ENCODE results near the gene ZNF724.
"Not testable (repeated sequence)": the region's sequence is repeated elsewhere in the genome, so short reads cannot be mapped to it uniquely, and the experiment has no call there.

Gene ZNF724

DNA sequence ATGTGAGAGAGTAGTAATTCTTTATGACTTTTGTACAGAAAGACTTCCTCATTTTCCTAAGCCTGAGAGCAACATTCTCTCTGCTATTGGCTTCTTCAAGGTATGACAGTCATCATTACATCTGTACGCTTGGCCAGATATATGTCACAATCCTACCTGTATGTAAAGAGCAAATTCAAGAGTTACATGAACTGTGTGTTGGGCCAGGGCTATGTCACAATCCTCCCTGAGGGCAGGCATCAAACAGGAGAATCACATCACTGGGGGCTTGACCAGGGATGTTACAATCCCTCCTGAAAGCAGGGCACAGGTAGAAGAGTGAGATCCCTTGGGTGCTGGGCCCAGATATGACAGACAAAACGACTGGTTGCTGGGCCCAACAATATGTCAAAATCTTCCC lies 9.8 kb upstream of the ZNF724 start:
- Histone ChIP-seq H3K9me3 (ENCODE audit: insufficient read depth, low read length) (no peaks in the 10 kb centered on the region), H3K4me2 (ENCODE audit: low read depth, low read length, poor library complexity, severe bottlenecking) (no peak overlapping the region), H3K27me3 (ENCODE audit: low read length) (no peaks in the 10 kb centered on the region), H3K9me2 (replicated peaks; ENCODE audit: insufficient read depth, low read length) (no peaks in the 10 kb centered on the region), H3K9ac (ENCODE audit: low read length) (no peak overlapping the region), H3K27ac (ENCODE audit: low read depth, low read length) (no peak overlapping the region), H3K36me3 (ENCODE audit: low read length) (no peaks in the 10 kb centered on the region), H3K79me2 (ENCODE audit: insufficient read depth, low read length) (no peaks in the 10 kb centered on the region), H3F3A (ENCODE audit: insufficient read depth) (no peaks in the 10 kb centered on the region), H2AFZ (ENCODE audit: low read depth, low read length, severe bottlenecking) (no peak overlapping the region), H4K20me1 (ENCODE audit: low read depth, low read length) (no peaks in the 10 kb centered on the region), H3K4me3 (ENCODE audit: insufficient read depth, low read length, poor library complexity, severe bottlenecking) (no peak overlapping the region)
- no peak for TF ChIP-seq EZH2phosphoT487 (conservative IDR thresholded peaks at IDR 0.05; ENCODE audit: low read length)
- TF ChIP-seq, protein P1, sequence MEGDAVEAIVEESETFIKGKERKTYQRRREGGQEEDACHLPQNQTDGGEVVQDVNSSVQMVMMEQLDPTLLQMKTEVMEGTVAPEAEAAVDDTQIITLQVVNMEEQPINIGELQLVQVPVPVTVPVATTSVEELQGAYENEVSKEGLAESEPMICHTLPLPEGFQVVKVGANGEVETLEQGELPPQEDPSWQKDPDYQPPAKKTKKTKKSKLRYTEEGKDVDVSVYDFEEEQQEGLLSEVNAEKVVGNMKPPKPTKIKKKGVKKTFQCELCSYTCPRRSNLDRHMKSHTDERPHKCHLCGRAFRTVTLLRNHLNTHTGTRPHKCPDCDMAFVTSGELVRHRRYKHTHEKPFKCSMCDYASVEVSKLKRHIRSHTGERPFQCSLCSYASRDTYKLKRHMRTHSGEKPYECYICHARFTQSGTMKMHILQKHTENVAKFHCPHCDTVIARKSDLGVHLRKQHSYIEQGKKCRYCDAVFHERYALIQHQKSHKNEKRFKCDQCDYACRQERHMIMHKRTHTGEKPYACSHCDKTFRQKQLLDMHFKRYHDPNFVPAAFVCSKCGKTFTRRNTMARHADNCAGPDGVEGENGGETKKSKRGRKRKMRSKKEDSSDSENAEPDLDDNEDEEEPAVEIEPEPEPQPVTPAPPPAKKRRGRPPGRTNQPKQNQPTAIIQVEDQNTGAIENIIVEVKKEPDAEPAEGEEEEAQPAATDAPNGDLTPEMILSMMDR (IDR thresholded peaks at IDR 0.05; ENCODE audit: insufficient read depth, low read length, poor library complexity, severe bottlenecking) = no peak

- peaks cover 12% of the 10 kb centered on the region; the same call in 1 of the 2 replicates for H3F3A ChIP-seq (ENCODE audit: insufficient read depth)
- no peaks in the 10 kb centered on the region for H4K20me1 ChIP-seq (ENCODE audit: low read depth, low read length)
- no peak overlapping the region for H3K4me3 ChIP-seq (ENCODE audit: insufficient read depth, low read length, poor library complexity, severe bottlenecking)
- H3K4me2 ChIP-seq (ENCODE audit: low read depth, low read length, poor library complexity, severe bottlenecking) = no peak overlapping the region
- H3K9ac ChIP-seq (ENCODE audit: low read length) = no peak overlapping the region
- H3K27ac ChIP-seq (ENCODE audit: low read depth, low read length) = no peak overlapping the region
- H3K9me3 ChIP-seq (ENCODE audit: insufficient read depth, low read length) = no peaks in the 10 kb centered on the region
- no peak overlapping the region for H2AFZ ChIP-seq (ENCODE audit: low read depth, low read length, severe bottlenecking)
- H3K36me3 ChIP-seq (ENCODE audit: low read length) = no peaks in the 10 kb centered on the region
- TF ChIP-seq EZH2phosphoT487 (conservative IDR thresholded peaks at IDR 0.05; ENCODE audit: low read length) = no peak
- TF ChIP-seq, protein P1 (IDR thresholded peaks at IDR 0.05; ENCODE audit: insufficient read depth, low read length, poor library complexity, severe bottlenecking) = no peak
- no peaks in the 10 kb centered on the region for H3K79me2 ChIP-seq (ENCODE audit: insufficient read depth, low read length)
- no peaks in the 10 kb centered on the region for H3K9me2 ChIP-seq (replicated peaks; ENCODE audit: insufficient read depth, low read length)
- no peaks in the 10 kb centered on the region for H3K27me3 ChIP-seq (ENCODE audit: low read length)
Measured at GRCh38 chr19:23255700-23256099, 5.5 kb upstream of the ZNF724 start.

DNA sequence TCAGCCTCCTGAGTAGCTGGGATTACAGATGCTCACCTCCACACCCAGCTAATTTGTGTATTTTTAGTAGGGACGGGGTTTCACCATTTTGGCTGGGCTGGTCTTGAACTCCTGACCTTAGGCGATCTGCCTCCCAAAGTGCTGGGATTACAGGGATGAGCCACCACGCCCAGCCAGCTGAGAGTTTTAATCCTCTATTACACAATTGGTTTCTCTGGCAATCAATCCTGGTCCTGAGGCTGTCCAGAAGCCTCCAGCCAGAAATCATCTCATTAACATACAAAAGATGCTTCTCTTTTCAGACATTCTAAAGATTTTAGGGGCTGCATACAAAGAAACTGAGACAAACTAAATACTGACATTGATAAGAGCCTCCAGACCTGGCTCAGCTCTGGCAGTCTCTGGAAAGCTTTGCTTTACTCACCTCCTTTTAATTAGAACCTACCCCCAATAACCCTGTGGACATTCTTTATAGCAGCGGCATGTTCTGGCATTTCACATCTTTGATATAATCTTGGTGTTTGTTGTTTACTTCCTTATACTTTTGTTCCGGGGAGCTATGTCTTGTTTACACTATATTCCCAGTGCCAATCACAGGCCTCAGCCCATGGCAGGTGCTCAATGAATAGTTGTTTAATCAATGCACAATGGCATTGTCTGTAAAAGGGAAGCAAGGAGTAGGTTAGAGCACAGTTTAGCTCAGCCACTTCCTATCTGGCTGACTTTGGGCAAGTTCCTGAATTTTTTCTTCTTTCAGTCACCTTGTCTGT lies 4.1 kb upstream of the ZNF724 start:
- TF ChIP-seq, protein P1 (IDR thresholded peaks at IDR 0.05; ENCODE audit: insufficient read depth, low read length, poor library complexity, severe bottlenecking) = no peak
- Histone ChIP-seq H3K9me3 (ENCODE audit: insufficient read depth, low read length) (no peaks in the 10 kb centered on the region), H4K20me1 (ENCODE audit: low read depth, low read length) (no peaks in the 10 kb centered on the region), H3K27ac (ENCODE audit: low read depth, low read length) (no peak overlapping the region), H3F3A (ENCODE audit: insufficient read depth) (peaks cover 12% of the 10 kb centered on the region; the same call in 1 of the 2 replicates), H3K4me3 (ENCODE audit: insufficient read depth, low read length, poor library complexity, severe bottlenecking) (no peak overlapping the region), H2AFZ (ENCODE audit: low read depth, low read length, severe bottlenecking) (no peak overlapping the region), H3K9ac (ENCODE audit: low read length) (no peak overlapping the region), H3K36me3 (ENCODE audit: low read length) (no peaks in the 10 kb centered on the region), H3K4me2 (ENCODE audit: low read depth, low read length, poor library complexity, severe bottlenecking) (no peak overlapping the region), H3K79me2 (ENCODE audit: insufficient read depth, low read length) (peaks cover 6% of the 10 kb centered on the region), H3K9me2 (replicated peaks; ENCODE audit: insufficient read depth, low read length) (no peaks in the 10 kb centered on the region), H3K27me3 (ENCODE audit: low read length) (no peaks in the 10 kb centered on the region)

- H3K4me2 ChIP-seq (ENCODE audit: low read depth, low read length, poor library complexity, severe bottlenecking) = not testable (repeated sequence)
Measured at GRCh38 chr19:23253256-23253655, 3.1 kb upstream of the ZNF724 start.

More at GRCh38 chr19:23253256-23253655, 3.1 kb upstream of the ZNF724 start:
- H3K27me3 ChIP-seq (ENCODE audit: low read length); H3K36me3 ChIP-seq (ENCODE audit: low read length); H4K20me1 ChIP-seq (ENCODE audit: low read depth, low read length); H3K4me3 ChIP-seq (ENCODE audit: insufficient read depth, low read length, poor library complexity, severe bottlenecking); H3K27ac ChIP-seq (ENCODE audit: low read depth, low read length); H3K9me3 ChIP-seq (ENCODE audit: insufficient read depth, low read length); H3K9ac ChIP-seq (ENCODE audit: low read length); H2AFZ ChIP-seq (ENCODE audit: low read depth, low read length, severe bottlenecking); H3K9me2 ChIP-seq (replicated peaks; ENCODE audit: insufficient read depth, low read length): not testable (repeated sequence)
- H3K79me2 ChIP-seq (ENCODE audit: insufficient read depth, low read length) = peaks cover 17% of the 10 kb centered on the region
- H3F3A ChIP-seq (ENCODE audit: insufficient read depth) = peaks cover 12% of the 10 kb centered on the region; the same call in 1 of the 2 replicates
